ENCODE measurements around the gene HK1. TPM values are rescaled to one million over a fixed set of nuclear protein-coding genes. Genes with fewer than 3 reads are reported as not detected.

Gene HK1
- total RNA-seq, 1 donor from 2014 or later = 65.6 TPM

DNA sequence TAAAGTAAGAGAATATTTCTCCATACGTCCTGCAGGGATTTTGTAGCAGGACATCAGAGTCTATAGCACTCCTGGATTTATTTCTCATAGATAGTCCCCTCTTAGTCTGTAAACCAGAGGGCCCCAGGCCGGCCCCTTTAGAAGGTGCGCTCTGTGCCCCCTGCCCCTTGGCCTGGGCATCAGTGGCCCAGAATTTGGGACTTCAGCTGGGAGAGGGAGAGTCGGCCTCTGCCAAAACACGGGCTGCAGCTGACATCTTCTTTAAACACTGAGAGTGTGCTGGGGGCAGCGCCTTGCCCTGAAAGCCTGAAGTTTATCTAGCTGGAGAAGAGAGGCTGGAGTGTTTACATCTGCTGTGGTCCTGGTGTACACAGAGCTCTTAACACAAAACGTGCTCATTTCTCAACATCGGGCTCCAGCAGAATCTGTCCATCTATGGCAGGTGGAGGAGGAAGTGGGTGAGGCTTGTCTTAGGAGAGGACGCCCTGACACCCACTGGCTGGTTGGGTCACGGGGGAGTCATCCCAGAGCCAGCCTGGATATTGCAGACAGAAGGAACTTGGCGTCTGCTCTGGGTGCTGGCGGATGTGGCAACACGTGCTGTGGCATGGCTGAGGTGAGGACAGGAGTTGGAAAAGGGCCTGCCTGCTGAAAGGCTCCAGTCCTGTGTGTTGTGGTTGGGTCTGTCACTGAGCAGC, 143.5 kb downstream of the HK1 start:
- DNase-seq (ENCODE audit: low spot score in 2 of 2, unreplicated experiment in 2 of 2) = no peak
- Mint-ChIP-seq H3K36me3 (no peaks in the 10 kb centered on the region), H3K9me3 (no peaks in the 10 kb centered on the region), H3K27me3 (ENCODE audit: low read depth) (peaks cover 2% of the 10 kb centered on the region), H3K4me1 (peaks cover 6% of the 10 kb centered on the region), H3K4me3 (no peak overlapping the region), H3K27ac (no peak overlapping the region)
- TF ChIP-seq, protein P1, sequence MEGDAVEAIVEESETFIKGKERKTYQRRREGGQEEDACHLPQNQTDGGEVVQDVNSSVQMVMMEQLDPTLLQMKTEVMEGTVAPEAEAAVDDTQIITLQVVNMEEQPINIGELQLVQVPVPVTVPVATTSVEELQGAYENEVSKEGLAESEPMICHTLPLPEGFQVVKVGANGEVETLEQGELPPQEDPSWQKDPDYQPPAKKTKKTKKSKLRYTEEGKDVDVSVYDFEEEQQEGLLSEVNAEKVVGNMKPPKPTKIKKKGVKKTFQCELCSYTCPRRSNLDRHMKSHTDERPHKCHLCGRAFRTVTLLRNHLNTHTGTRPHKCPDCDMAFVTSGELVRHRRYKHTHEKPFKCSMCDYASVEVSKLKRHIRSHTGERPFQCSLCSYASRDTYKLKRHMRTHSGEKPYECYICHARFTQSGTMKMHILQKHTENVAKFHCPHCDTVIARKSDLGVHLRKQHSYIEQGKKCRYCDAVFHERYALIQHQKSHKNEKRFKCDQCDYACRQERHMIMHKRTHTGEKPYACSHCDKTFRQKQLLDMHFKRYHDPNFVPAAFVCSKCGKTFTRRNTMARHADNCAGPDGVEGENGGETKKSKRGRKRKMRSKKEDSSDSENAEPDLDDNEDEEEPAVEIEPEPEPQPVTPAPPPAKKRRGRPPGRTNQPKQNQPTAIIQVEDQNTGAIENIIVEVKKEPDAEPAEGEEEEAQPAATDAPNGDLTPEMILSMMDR (IDR thresholded peaks at IDR 0.05; ENCODE audit: unreplicated experiment) = no peak

GRCh38 chr10:69422676-69423075, 144.4 kb downstream of the HK1 start:
- no peak overlapping the region for H3K4me3 Mint-ChIP-seq
- no peak overlapping the region for H3K27ac Mint-ChIP-seq
- H3K4me1 Mint-ChIP-seq = peaks cover 6% of the 10 kb centered on the region
- H3K36me3 Mint-ChIP-seq = no peaks in the 10 kb centered on the region
- H3K27me3 Mint-ChIP-seq (ENCODE audit: low read depth) = peaks cover 2% of the 10 kb centered on the region
- no peak for DNase-seq (ENCODE audit: low spot score in 2 of 2, unreplicated experiment in 2 of 2)
- H3K9me3 Mint-ChIP-seq = no peaks in the 10 kb centered on the region
- TF ChIP-seq, protein P1 (IDR thresholded peaks at IDR 0.05; ENCODE audit: unreplicated experiment) = no peak

GRCh38 chr10:69425041-69425440, 146.7 kb downstream of the HK1 start:
- TF ChIP-seq, protein P1 (IDR thresholded peaks at IDR 0.05; ENCODE audit: unreplicated experiment) = no peak
- Mint-ChIP-seq H3K36me3 (no peaks in the 10 kb centered on the region), H3K4me3 (no peak overlapping the region), H3K4me1 (no peaks in the 10 kb centered on the region), H3K27me3 (ENCODE audit: low read depth) (peaks cover 2% of the 10 kb centered on the region), H3K9me3 (no peaks in the 10 kb centered on the region), H3K27ac (no peak overlapping the region)
- DNase-seq (ENCODE audit: low spot score in 2 of 2, unreplicated experiment in 2 of 2) = no peak

- Mint-ChIP-seq H3K27me3 (ENCODE audit: low read depth) (peaks cover 2% of the 10 kb centered on the region), H3K4me3 (no peak overlapping the region), H3K4me1 (no peaks in the 10 kb centered on the region), H3K36me3 (no peaks in the 10 kb centered on the region), H3K9me3 (no peaks in the 10 kb centered on the region), H3K27ac (no peak overlapping the region)
- DNase-seq (ENCODE audit: low spot score in 2 of 2, unreplicated experiment in 2 of 2) = no peak
- TF ChIP-seq, protein P1 (IDR thresholded peaks at IDR 0.05; ENCODE audit: unreplicated experiment) = no peak
Observed at GRCh38 chr10:69425511-69426298, 147.4 kb downstream of the HK1 start.

GRCh38 chr10:69426376-69426727, 148.1 kb downstream of the HK1 start:
- Mint-ChIP-seq H3K36me3 (no peaks in the 10 kb centered on the region), H3K27ac (no peak overlapping the region), H3K27me3 (ENCODE audit: low read depth) (peaks cover 2% of the 10 kb centered on the region), H3K4me1 (no peaks in the 10 kb centered on the region), H3K9me3 (no peaks in the 10 kb centered on the region), H3K4me3 (no peak overlapping the region)
- DNase-seq (ENCODE audit: low spot score in 2 of 2, unreplicated experiment in 2 of 2) = no peak
- TF ChIP-seq, protein P1 (IDR thresholded peaks at IDR 0.05; ENCODE audit: unreplicated experiment) = no peak
